ENCODE results near the gene DPH1.

The DPH1 gene

GRCh38 chr17:2013994-2014317 is 16.0 kb upstream of the DPH1 start:
- no peak overlapping the region for H3K4me3 ChIP-seq (ENCODE audit: low read depth, low read length)
- TF ChIP-seq CTCF (IDR thresholded peaks at IDR 0.05; ENCODE audit: low read depth, low read length): no peak
- no peaks in the 10 kb centered on the region for H3K27me3 ChIP-seq

GRCh38 chr17:2015314-2015713 is 14.6 kb upstream of the DPH1 start:
- TF ChIP-seq CTCF (IDR thresholded peaks at IDR 0.05; ENCODE audit: low read depth, low read length): no peak
- Histone ChIP-seq H3K27me3 (no peaks in the 10 kb centered on the region), H3K4me3 (ENCODE audit: low read depth, low read length) (no peak overlapping the region), H3K36me3 (no peaks in the 10 kb centered on the region), H3K4me1 (no peaks in the 10 kb centered on the region), H3K9me3 (no peaks in the 10 kb centered on the region)
- no peak for DNase-seq

More at GRCh38 chr17:2013994-2014317, 16.0 kb upstream of the DPH1 start:
- H3K4me1 ChIP-seq: no peaks in the 10 kb centered on the region
- no peaks in the 10 kb centered on the region for H3K36me3 ChIP-seq
- no peaks in the 10 kb centered on the region for H3K9me3 ChIP-seq
- no peak for DNase-seq

- TF ChIP-seq CTCF (IDR thresholded peaks at IDR 0.05; ENCODE audit: low read depth, low read length): no peak
- Histone ChIP-seq H3K4me1 (no peaks in the 10 kb centered on the region), H3K27me3 (no peaks in the 10 kb centered on the region), H3K9me3 (no peaks in the 10 kb centered on the region), H3K36me3 (no peaks in the 10 kb centered on the region), H3K4me3 (ENCODE audit: low read depth, low read length) (no peak overlapping the region)
- DNase-seq: no peak
Measured at GRCh38 chr17:2016494-2016893, 13.5 kb upstream of the DPH1 start.

- Histone ChIP-seq H3K27me3 (no peaks in the 10 kb centered on the region), H3K9me3 (no peaks in the 10 kb centered on the region), H3K36me3 (no peaks in the 10 kb centered on the region), H3K4me1 (no peaks in the 10 kb centered on the region), H3K4me3 (ENCODE audit: low read depth, low read length) (no peak overlapping the region)
- no peak for TF ChIP-seq CTCF (IDR thresholded peaks at IDR 0.05; ENCODE audit: low read depth, low read length)
- DNase-seq: no peak
Measured at GRCh38 chr17:2017274-2017941, 12.5 kb upstream of the DPH1 start.

- Histone ChIP-seq H3K27me3 (peaks cover 3% of the 10 kb centered on the region), H3K4me3 (ENCODE audit: low read depth, low read length) (no peak overlapping the region), H3K36me3 (no peaks in the 10 kb centered on the region), H3K9me3 (no peaks in the 10 kb centered on the region), H3K4me1 (no peaks in the 10 kb centered on the region)
- DNase-seq: no peak
- TF ChIP-seq CTCF (IDR thresholded peaks at IDR 0.05; ENCODE audit: low read depth, low read length): no peak
Measured at GRCh38 chr17:2018716-2019510, 11.0 kb upstream of the DPH1 start.

- H3K36me3 ChIP-seq: no peaks in the 10 kb centered on the region
- DNase-seq: no peak
Measured at GRCh38 chr17:2019723-2020122, 10.2 kb upstream of the DPH1 start.

More at GRCh38 chr17:2019723-2020122, 10.2 kb upstream of the DPH1 start:
- Histone ChIP-seq H3K27me3 (peaks cover 11% of the 10 kb centered on the region), H3K4me3 (ENCODE audit: low read depth, low read length) (no peak overlapping the region), H3K9me3 (no peaks in the 10 kb centered on the region), H3K4me1 (no peaks in the 10 kb centered on the region)
- TF ChIP-seq CTCF (IDR thresholded peaks at IDR 0.05; ENCODE audit: low read depth, low read length): no peak

Data from BE2C (cell line).